Measurements from ENCODE around the gene ASCC3. TPM values are rescaled to one million over a fixed set of nuclear protein-coding genes. Genes with fewer than 3 reads are reported as not detected.

ASCC3 gene
- total RNA-seq, 6 experiments from 2014 or later, result 96.1 to 101 (median 97.8) TPM

DNA sequence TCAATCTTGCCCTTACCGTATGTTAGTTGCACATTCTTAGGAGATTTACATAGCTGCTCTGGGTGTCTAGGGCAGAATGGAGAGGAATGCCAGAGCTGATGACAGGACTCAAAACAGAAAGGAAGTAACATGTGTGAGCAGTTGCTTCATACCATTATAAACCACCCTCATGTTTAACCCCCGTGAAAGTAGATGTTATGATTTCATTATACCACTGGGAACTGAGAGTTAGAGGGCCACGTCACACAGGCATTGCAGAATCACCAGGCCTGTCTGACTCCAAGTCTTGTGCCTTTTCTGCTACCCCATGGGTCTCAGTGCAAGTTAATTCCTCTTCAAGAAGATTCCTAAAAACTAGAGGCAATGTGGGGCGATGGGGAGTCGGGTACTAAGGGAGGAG lies 392.9 kb downstream of the ASCC3 start:
- Mint-ChIP-seq H3K36me3 (ENCODE audit: low read depth) (no peaks in the 10 kb centered on the region), H3K9me3 (no peaks in the 10 kb centered on the region), H3K27me3 (ENCODE audit: insufficient read depth) (peaks cover 2% of the 10 kb centered on the region; the same call in 1 of the 2 replicates), H3K4me1 (ENCODE audit: low read depth) (peaks cover 10% of the 10 kb centered on the region), H3K4me3 (no peak overlapping the region), H3K27ac (no peak overlapping the region)
- no peak for DNase-seq
- TF ChIP-seq, protein P1, sequence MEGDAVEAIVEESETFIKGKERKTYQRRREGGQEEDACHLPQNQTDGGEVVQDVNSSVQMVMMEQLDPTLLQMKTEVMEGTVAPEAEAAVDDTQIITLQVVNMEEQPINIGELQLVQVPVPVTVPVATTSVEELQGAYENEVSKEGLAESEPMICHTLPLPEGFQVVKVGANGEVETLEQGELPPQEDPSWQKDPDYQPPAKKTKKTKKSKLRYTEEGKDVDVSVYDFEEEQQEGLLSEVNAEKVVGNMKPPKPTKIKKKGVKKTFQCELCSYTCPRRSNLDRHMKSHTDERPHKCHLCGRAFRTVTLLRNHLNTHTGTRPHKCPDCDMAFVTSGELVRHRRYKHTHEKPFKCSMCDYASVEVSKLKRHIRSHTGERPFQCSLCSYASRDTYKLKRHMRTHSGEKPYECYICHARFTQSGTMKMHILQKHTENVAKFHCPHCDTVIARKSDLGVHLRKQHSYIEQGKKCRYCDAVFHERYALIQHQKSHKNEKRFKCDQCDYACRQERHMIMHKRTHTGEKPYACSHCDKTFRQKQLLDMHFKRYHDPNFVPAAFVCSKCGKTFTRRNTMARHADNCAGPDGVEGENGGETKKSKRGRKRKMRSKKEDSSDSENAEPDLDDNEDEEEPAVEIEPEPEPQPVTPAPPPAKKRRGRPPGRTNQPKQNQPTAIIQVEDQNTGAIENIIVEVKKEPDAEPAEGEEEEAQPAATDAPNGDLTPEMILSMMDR (IDR thresholded peaks at IDR 0.05), result no peak

GRCh38 chr6:100487638-100488037 lies 393.5 kb downstream of the ASCC3 start:
- peaks cover 6% of the 10 kb centered on the region for H3K4me1 Mint-ChIP-seq (ENCODE audit: low read depth)
- H3K27ac Mint-ChIP-seq, result no peak overlapping the region
- no peaks in the 10 kb centered on the region for H3K36me3 Mint-ChIP-seq (ENCODE audit: low read depth)
- H3K9me3 Mint-ChIP-seq, result no peaks in the 10 kb centered on the region
- no peak for DNase-seq
- H3K27me3 Mint-ChIP-seq (ENCODE audit: insufficient read depth), result peaks cover 2% of the 10 kb centered on the region; the same call in 1 of the 2 replicates
- TF ChIP-seq, protein P1 (IDR thresholded peaks at IDR 0.05), result no peak
- no peak overlapping the region for H3K4me3 Mint-ChIP-seq

GRCh38 chr6:100485268-100485667 lies 395.9 kb downstream of the ASCC3 start:
- DNase-seq, result no peak
- Mint-ChIP-seq H3K4me3 (no peak overlapping the region), H3K9me3 (no peaks in the 10 kb centered on the region), H3K36me3 (ENCODE audit: low read depth) (no peaks in the 10 kb centered on the region), H3K27ac (no peak overlapping the region), H3K27me3 (ENCODE audit: insufficient read depth) (peaks cover 2% of the 10 kb centered on the region; the same call in 1 of the 2 replicates), H3K4me1 (ENCODE audit: low read depth) (peaks cover 12% of the 10 kb centered on the region)
- TF ChIP-seq, protein P1 (IDR thresholded peaks at IDR 0.05), result no peak

- H3K9me3 Mint-ChIP-seq, result no peaks in the 10 kb centered on the region
- H3K4me3 Mint-ChIP-seq, result no peak overlapping the region
- TF ChIP-seq, protein P1 (IDR thresholded peaks at IDR 0.05), result no peak
- H3K36me3 Mint-ChIP-seq (ENCODE audit: low read depth), result no peaks in the 10 kb centered on the region
- H3K4me1 Mint-ChIP-seq (ENCODE audit: low read depth), result peaks cover 13% of the 10 kb centered on the region
- no peak overlapping the region for H3K27ac Mint-ChIP-seq
- peaks cover 2% of the 10 kb centered on the region; the same call in 1 of the 2 replicates for H3K27me3 Mint-ChIP-seq (ENCODE audit: insufficient read depth)
- no peak for DNase-seq
These were observed 396.7 kb downstream of the ASCC3 start for GRCh38 chr6:100484474-100484873.

DNA sequence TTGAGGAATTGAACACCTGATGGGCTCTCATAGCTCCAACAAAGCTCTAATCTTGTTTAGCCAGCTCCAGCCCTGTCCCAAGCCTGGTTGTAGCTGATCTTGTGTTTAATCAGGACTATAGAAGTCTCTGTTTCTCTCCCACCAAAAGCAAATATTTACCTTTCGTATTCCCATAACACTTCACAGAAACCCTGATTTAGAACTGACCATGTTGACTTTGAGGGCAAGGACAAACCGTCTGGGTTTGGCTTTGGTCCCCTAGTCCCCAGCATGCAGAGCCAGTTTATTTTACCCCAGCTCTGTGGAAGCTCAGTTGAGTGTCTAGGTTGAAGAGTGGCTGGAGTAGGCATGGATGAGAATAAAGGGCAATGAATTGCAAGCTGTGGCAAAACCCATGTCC lies 398.4 kb downstream of the ASCC3 start:
- H3K27me3 Mint-ChIP-seq (ENCODE audit: insufficient read depth), result peaks cover 2% of the 10 kb centered on the region; the same call in 1 of the 2 replicates
- H3K9me3 Mint-ChIP-seq, result no peaks in the 10 kb centered on the region
- TF ChIP-seq, protein P1 (IDR thresholded peaks at IDR 0.05), result no peak
- H3K4me3 Mint-ChIP-seq, result no peak overlapping the region
- no peaks in the 10 kb centered on the region for H3K36me3 Mint-ChIP-seq (ENCODE audit: low read depth)
- H3K27ac Mint-ChIP-seq, result no peak overlapping the region
- H3K4me1 Mint-ChIP-seq (ENCODE audit: low read depth), result peaks cover 18% of the 10 kb centered on the region
- no peak for DNase-seq
